ENCODE results near the gene GJB1. TPM values are rescaled to one million over a fixed set of nuclear protein-coding genes. Genes with fewer than 3 reads are reported as not detected.

Gene GJB1
- total RNA-seq, 1 experiment from 2014 or later = not detected

- no peak for DNase-seq (ENCODE audit: low spot score)
- intact Hi-C loops (cut with micrococcal nuclease; ENCODE audit: unreplicated experiment) = no loop called here
- POLR2A ChIA-PET (ENCODE audit: low non-redundant PET) = no interaction called here
- H3K4me3 ChIP-seq (ENCODE audit: low read depth, low read length, poor library complexity, severe bottlenecking) = no peak overlapping the region
- H3K9me3 ChIP-seq (ENCODE audit: low read depth, low read length, poor library complexity, severe bottlenecking) = no peaks in the 10 kb centered on the region
- no TSS peak for BruUV-seq (replicated peaks)
- H3K36me3 ChIP-seq (ENCODE audit: insufficient read depth, low read length, poor library complexity, severe bottlenecking) = no peaks in the 10 kb centered on the region
- CTCF ChIA-PET = no interaction called here
- H3K27me3 ChIP-seq (replicated peaks; ENCODE audit: insufficient read depth, low read depth, low read length, poor library complexity) = no peaks in the 10 kb centered on the region
- TF ChIP-seq EZH2 (IDR thresholded peaks at IDR 0.05; ENCODE audit: borderline replicate concordance, low read depth, low read length, poor library complexity, severe bottlenecking) (no peak), CTCF (conservative IDR thresholded peaks at IDR 0.05; ENCODE audit: low read depth, low read length) (no peak)
- no peak overlapping the region for H3K27ac ChIP-seq (ENCODE audit: low read depth, low read length, poor library complexity, severe bottlenecking)
- H3K4me1 ChIP-seq (ENCODE audit: insufficient read depth, low read length, poor library complexity, severe bottlenecking) = no peaks in the 10 kb centered on the region
Measured at GRCh38 chrX:71224098-71224708, 1.2 kb downstream of the GJB1 start.

GRCh38 chrX:71225009-71225408 lies 2.0 kb downstream of the GJB1 start:
- TF ChIP-seq EZH2 (IDR thresholded peaks at IDR 0.05; ENCODE audit: borderline replicate concordance, low read depth, low read length, poor library complexity, severe bottlenecking) = no peak
- TF ChIP-seq CTCF (conservative IDR thresholded peaks at IDR 0.05; ENCODE audit: low read depth, low read length) = no peak
- Histone ChIP-seq H3K4me1 (ENCODE audit: insufficient read depth, low read length, poor library complexity, severe bottlenecking) (no peaks in the 10 kb centered on the region), H3K9me3 (ENCODE audit: low read depth, low read length, poor library complexity, severe bottlenecking) (no peaks in the 10 kb centered on the region), H3K36me3 (ENCODE audit: insufficient read depth, low read length, poor library complexity, severe bottlenecking) (no peaks in the 10 kb centered on the region), H3K27me3 (replicated peaks; ENCODE audit: insufficient read depth, low read depth, low read length, poor library complexity) (no peaks in the 10 kb centered on the region), H3K27ac (ENCODE audit: low read depth, low read length, poor library complexity, severe bottlenecking) (no peak overlapping the region), H3K4me3 (ENCODE audit: low read depth, low read length, poor library complexity, severe bottlenecking) (no peak overlapping the region)
- ChIA-PET POLR2A (ENCODE audit: low non-redundant PET) (no interaction called here), CTCF (no interaction called here)
- no peak for DNase-seq (ENCODE audit: low spot score)
- intact Hi-C loops (cut with micrococcal nuclease; ENCODE audit: unreplicated experiment) = no loop called here
- no TSS peak for BruUV-seq (replicated peaks)

GRCh38 chrX:71225676-71226075 lies 2.7 kb downstream of the GJB1 start:
- POLR2A ChIA-PET (ENCODE audit: low non-redundant PET) = no interaction called here
- no TSS peak for BruUV-seq (replicated peaks)
- intact Hi-C loops (cut with micrococcal nuclease; ENCODE audit: unreplicated experiment) = no loop called here

More at GRCh38 chrX:71225676-71226075, 2.7 kb downstream of the GJB1 start:
- no peak overlapping the region for H3K27ac ChIP-seq (ENCODE audit: low read depth, low read length, poor library complexity, severe bottlenecking)
- TF ChIP-seq CTCF (conservative IDR thresholded peaks at IDR 0.05; ENCODE audit: low read depth, low read length) (no peak), EZH2 (IDR thresholded peaks at IDR 0.05; ENCODE audit: borderline replicate concordance, low read depth, low read length, poor library complexity, severe bottlenecking) (no peak)
- H3K4me1 ChIP-seq (ENCODE audit: insufficient read depth, low read length, poor library complexity, severe bottlenecking) = no peaks in the 10 kb centered on the region
- CTCF ChIA-PET = no interaction called here
- no peaks in the 10 kb centered on the region for H3K36me3 ChIP-seq (ENCODE audit: insufficient read depth, low read length, poor library complexity, severe bottlenecking)
- no peaks in the 10 kb centered on the region for H3K27me3 ChIP-seq (replicated peaks; ENCODE audit: insufficient read depth, low read depth, low read length, poor library complexity)
- no peak overlapping the region for H3K4me3 ChIP-seq (ENCODE audit: low read depth, low read length, poor library complexity, severe bottlenecking)
- DNase-seq (ENCODE audit: low spot score) = no peak
- no peaks in the 10 kb centered on the region for H3K9me3 ChIP-seq (ENCODE audit: low read depth, low read length, poor library complexity, severe bottlenecking)

Data from A673 (cell line).